ENCODE results near the gene ZNF343.
"Not testable (repeated sequence)": the region's sequence is repeated elsewhere in the genome, so short reads cannot be mapped to it uniquely, and the experiment has no call there.

- not testable (repeated sequence) for TF ChIP-seq POLR2A (IDR thresholded peaks at IDR 0.05; ENCODE audit: low read length); CTCF (IDR thresholded peaks at IDR 0.05); REST (IDR thresholded peaks at IDR 0.05); MAX (IDR thresholded peaks at IDR 0.05); NR3C1 (IDR thresholded peaks at IDR 0.05); CHD4 (IDR thresholded peaks at IDR 0.05; ENCODE audit: borderline replicate concordance); BHLHE40 (IDR thresholded peaks at IDR 0.05; ENCODE audit: low read depth, low read length); JUNB (IDR thresholded peaks at IDR 0.05); HDAC2 (IDR thresholded peaks at IDR 0.05); MAZ (IDR thresholded peaks at IDR 0.05; ENCODE audit: borderline replicate concordance, low read depth, low read length)
These were observed 3.9 kb downstream of the ZNF343 start for GRCh38 chr20:2504803-2505202.

Data from A549 (cell line).